ENCODE measurements around the gene RNF207.

DNA sequence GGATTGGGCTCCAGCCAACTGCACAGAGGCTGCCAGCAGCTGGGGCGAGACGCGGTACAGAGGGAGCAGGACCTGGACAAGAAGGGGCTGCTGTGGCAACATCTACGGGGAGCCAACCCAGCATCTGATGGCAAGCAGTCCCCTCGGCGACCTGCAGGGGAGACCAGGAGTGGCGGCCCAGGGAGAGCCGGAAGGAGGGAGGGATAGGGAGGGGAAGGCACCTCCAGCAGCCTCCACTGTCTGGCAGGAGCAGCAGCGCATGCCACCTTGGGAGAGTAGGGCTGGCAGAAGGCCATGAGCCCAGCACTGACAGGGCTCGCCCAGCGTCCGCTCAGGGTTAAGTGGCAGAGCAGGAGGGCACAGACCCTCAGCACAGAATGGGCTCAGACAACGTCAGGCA lies 43.1 kb upstream of the RNF207 start:
- TF ChIP-seq, protein P1, sequence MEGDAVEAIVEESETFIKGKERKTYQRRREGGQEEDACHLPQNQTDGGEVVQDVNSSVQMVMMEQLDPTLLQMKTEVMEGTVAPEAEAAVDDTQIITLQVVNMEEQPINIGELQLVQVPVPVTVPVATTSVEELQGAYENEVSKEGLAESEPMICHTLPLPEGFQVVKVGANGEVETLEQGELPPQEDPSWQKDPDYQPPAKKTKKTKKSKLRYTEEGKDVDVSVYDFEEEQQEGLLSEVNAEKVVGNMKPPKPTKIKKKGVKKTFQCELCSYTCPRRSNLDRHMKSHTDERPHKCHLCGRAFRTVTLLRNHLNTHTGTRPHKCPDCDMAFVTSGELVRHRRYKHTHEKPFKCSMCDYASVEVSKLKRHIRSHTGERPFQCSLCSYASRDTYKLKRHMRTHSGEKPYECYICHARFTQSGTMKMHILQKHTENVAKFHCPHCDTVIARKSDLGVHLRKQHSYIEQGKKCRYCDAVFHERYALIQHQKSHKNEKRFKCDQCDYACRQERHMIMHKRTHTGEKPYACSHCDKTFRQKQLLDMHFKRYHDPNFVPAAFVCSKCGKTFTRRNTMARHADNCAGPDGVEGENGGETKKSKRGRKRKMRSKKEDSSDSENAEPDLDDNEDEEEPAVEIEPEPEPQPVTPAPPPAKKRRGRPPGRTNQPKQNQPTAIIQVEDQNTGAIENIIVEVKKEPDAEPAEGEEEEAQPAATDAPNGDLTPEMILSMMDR (conservative IDR thresholded peaks at IDR 0.05): no peak
- TF ChIP-seq EZH2 (IDR thresholded peaks at IDR 0.05; ENCODE audit: low read depth): no peak

Data from PC-9 (cell line).